M059J (cell line): ENCODE measurements around the gene LRP8. TPM values are rescaled to one million over a fixed set of nuclear protein-coding genes. Genes with fewer than 3 reads are reported as not detected.

Source experiments
- DNase-seq: peaks from one replicate; pipeline ENCODE4 v3.0.0-alpha.2; 2012; ENCODE audit warnings: low read depth
- total RNA-seq: library from RNA; depleted of rRNA; stranded (reverse); fragments of >200 nt; shearing (Covaris generic); gene quantifications from 2 replicates; pipeline ENCODE4 v1.2.3, GENCODE V29; 2014

The LRP8 gene
- total RNA-seq, 1 experiment from 2014 or later = 57.4 TPM

GRCh38 chr1:53305650-53306049 is 22.2 kb downstream of the LRP8 start:
- DNase-seq = no peak

GRCh38 chr1:53304527-53304926 is 23.3 kb downstream of the LRP8 start:
- DNase-seq = no peak

- no peak for DNase-seq
Measured at GRCh38 chr1:53303726-53304515, 23.9 kb downstream of the LRP8 start.

- DNase-seq = no peak
Measured at GRCh38 chr1:53303243-53303642, 24.6 kb downstream of the LRP8 start.

- no peak for DNase-seq
Measured at GRCh38 chr1:53299233-53299632, 28.6 kb downstream of the LRP8 start.

GRCh38 chr1:53298045-53298637 is 29.7 kb downstream of the LRP8 start:
- no peak for DNase-seq

- DNase-seq = no peak
Measured at GRCh38 chr1:53297195-53297594, 30.7 kb downstream of the LRP8 start.

GRCh38 chr1:53296117-53296749 is 31.6 kb downstream of the LRP8 start:
- no peak for DNase-seq

GRCh38 chr1:53295726-53296116 is 32.1 kb downstream of the LRP8 start:
- no peak for DNase-seq

- no peak for DNase-seq
Measured at GRCh38 chr1:53295295-53295694, 32.6 kb downstream of the LRP8 start.

GRCh38 chr1:53294567-53294966 is 33.3 kb downstream of the LRP8 start:
- DNase-seq = peak; percentile 73

GRCh38 chr1:53294061-53294460 is 33.8 kb downstream of the LRP8 start:
- no peak for DNase-seq

- peak; percentile 67 for DNase-seq
Measured at GRCh38 chr1:53293123-53293522, 34.7 kb downstream of the LRP8 start.

- DNase-seq = no peak
Measured at GRCh38 chr1:53292690-53293089, 35.2 kb downstream of the LRP8 start.

GRCh38 chr1:53291574-53291973 is 36.3 kb downstream of the LRP8 start:
- no peak for DNase-seq

- DNase-seq = no peak
Measured at GRCh38 chr1:53288790-53289429, 39.0 kb downstream of the LRP8 start.

GRCh38 chr1:53288002-53288789 is 39.7 kb downstream of the LRP8 start:
- no peak for DNase-seq

- no peak for DNase-seq
Measured at GRCh38 chr1:53286955-53287354, 40.9 kb downstream of the LRP8 start.

- DNase-seq = no peak
Measured at GRCh38 chr1:53285969-53286760, 41.7 kb downstream of the LRP8 start.

GRCh38 chr1:53285546-53285945 is 42.3 kb downstream of the LRP8 start:
- no peak for DNase-seq
